ENCODE measurements around the gene OR52E8. TPM values are rescaled to one million over a fixed set of nuclear protein-coding genes. Genes with fewer than 3 reads are reported as not detected.

Gene OR52E8
- not detected for total RNA-seq
- polyA plus RNA-seq: not detected

GRCh38 chr11:5857590-5857989 is at the start of gene OR52E8:
Gene OR52E8, minus strand, starts transcription at chr11:5857690. Its CDS starts 0 bp downstream, at chr11:5857690.
- Histone ChIP-seq H3K9me3 (ENCODE audit: control insufficient read depth in 2 of 2, low read length in 2 of 2) (no peaks in the 10 kb centered on the region), H3K4me3 (ENCODE audit: low read depth, low read length) (no peak within 1 kb of the TSS), H3K27me3 (ENCODE audit: control insufficient read depth, insufficient read depth, low read length) (no peaks in the 10 kb centered on the region), H3K27ac (ENCODE audit: insufficient read depth, low read length, poor library complexity, severe bottlenecking) (no peak within 1 kb of the TSS), H3K36me3 (ENCODE audit: control insufficient read depth, insufficient read depth, low read length) (no peaks in the 10 kb centered on the region), H3K4me1 (ENCODE audit: control insufficient read depth, insufficient read depth, low read length, poor library complexity, severe bottlenecking) (no peaks in the 10 kb centered on the region)
- H3K4me3 Mint-ChIP-seq: no peak within 1 kb of the TSS
- no peak for ATAC-seq (ENCODE audit: low read depth in 2 of 2)
- H3K27me3 Mint-ChIP-seq: peaks cover 1% of the 10 kb centered on the region
- peak within 1 kb of the TSS in 1 of 3 donors; percentile 45 for H3K27ac Mint-ChIP-seq
- H3K4me1 Mint-ChIP-seq: no peaks in the 10 kb centered on the region
- H3K9me3 Mint-ChIP-seq: peaks cover 0 to 6% (median 1%) of the 10 kb centered on the region in 7 donors
- no peaks in the 10 kb centered on the region for H3K36me3 Mint-ChIP-seq
- DNase-seq: no peak

- Mint-ChIP-seq H3K4me3 (no peak overlapping the region), H3K27me3 (no peaks in the 10 kb centered on the region), H3K27ac (no peak overlapping the region), H3K36me3 (no peaks in the 10 kb centered on the region), H3K4me1 (no peaks in the 10 kb centered on the region), H3K9me3 (no peaks in the 10 kb centered on the region)
- Histone ChIP-seq H3K4me3 (ENCODE audit: low read depth, low read length) (no peak overlapping the region), H3K36me3 (ENCODE audit: control insufficient read depth, insufficient read depth, low read length) (no peaks in the 10 kb centered on the region), H3K27me3 (ENCODE audit: control insufficient read depth, insufficient read depth, low read length) (no peaks in the 10 kb centered on the region), H3K4me1 (ENCODE audit: control insufficient read depth, insufficient read depth, low read length, poor library complexity, severe bottlenecking) (no peaks in the 10 kb centered on the region), H3K27ac (ENCODE audit: insufficient read depth, low read length, poor library complexity, severe bottlenecking) (no peak overlapping the region), H3K9me3 (ENCODE audit: control insufficient read depth in 2 of 2, low read length in 2 of 2) (no peaks in the 10 kb centered on the region)
- DNase-seq: no peak
- no peak for ATAC-seq (ENCODE audit: low read depth in 2 of 2)
These were observed 42.0 kb upstream of the OR52E8 start for GRCh38 chr11:5899534-5899933.

GRCh38 chr11:5892908-5893307 is 35.4 kb upstream of the OR52E8 start, which contains the start of gene OR52E5:
Gene OR52E5, plus strand, starts transcription at chr11:5893208. Its CDS starts 7,569 bp downstream, at chr11:5900777.
- H3K4me3 ChIP-seq (ENCODE audit: low read depth, low read length): no peak within 1 kb of the TSS
- H3K27me3 Mint-ChIP-seq: peaks cover 6% of the 10 kb centered on the region
- no peaks in the 10 kb centered on the region for H3K36me3 Mint-ChIP-seq
- DNase-seq: no peak
- no peaks in the 10 kb centered on the region for H3K4me1 ChIP-seq (ENCODE audit: control insufficient read depth, insufficient read depth, low read length, poor library complexity, severe bottlenecking)
- H3K9me3 ChIP-seq (ENCODE audit: control insufficient read depth in 2 of 2, low read length in 2 of 2): no peaks in the 10 kb centered on the region
- ATAC-seq (ENCODE audit: low read depth in 2 of 2): no peak
- peaks cover 0 to 2% (median 0%) of the 10 kb centered on the region in 7 donors for H3K9me3 Mint-ChIP-seq
- H3K27ac Mint-ChIP-seq: peak within 1 kb of the TSS in 1 of 3 donors; percentile 5
- H3K4me1 Mint-ChIP-seq: no peaks in the 10 kb centered on the region
- no peaks in the 10 kb centered on the region for H3K27me3 ChIP-seq (ENCODE audit: control insufficient read depth, insufficient read depth, low read length)
- H3K36me3 ChIP-seq (ENCODE audit: control insufficient read depth, insufficient read depth, low read length): no peaks in the 10 kb centered on the region
- no peak within 1 kb of the TSS for H3K4me3 Mint-ChIP-seq
- H3K27ac ChIP-seq (ENCODE audit: insufficient read depth, low read length, poor library complexity, severe bottlenecking): no peak within 1 kb of the TSS

GRCh38 chr11:5891216-5891800 is 33.8 kb upstream of the OR52E8 start:
- Mint-ChIP-seq H3K4me3 (no peak overlapping the region), H3K27ac (no peak overlapping the region), H3K9me3 (peaks cover 0 to 2% (median 0%) of the 10 kb centered on the region in 7 donors), H3K36me3 (no peaks in the 10 kb centered on the region), H3K27me3 (peaks cover 6% of the 10 kb centered on the region), H3K4me1 (no peaks in the 10 kb centered on the region)
- DNase-seq (peak in 1 of 3 donors; percentile 23), ATAC-seq (ENCODE audit: low read depth in 2 of 2) (no peak)
- no peaks in the 10 kb centered on the region for H3K9me3 ChIP-seq (ENCODE audit: control insufficient read depth in 2 of 2, low read length in 2 of 2)
- H3K27ac ChIP-seq (ENCODE audit: insufficient read depth, low read length, poor library complexity, severe bottlenecking): no peak overlapping the region
- H3K4me1 ChIP-seq (ENCODE audit: control insufficient read depth, insufficient read depth, low read length, poor library complexity, severe bottlenecking): no peaks in the 10 kb centered on the region
- H3K4me3 ChIP-seq (ENCODE audit: low read depth, low read length): no peak overlapping the region
- H3K27me3 ChIP-seq (ENCODE audit: control insufficient read depth, insufficient read depth, low read length): no peaks in the 10 kb centered on the region
- no peaks in the 10 kb centered on the region for H3K36me3 ChIP-seq (ENCODE audit: control insufficient read depth, insufficient read depth, low read length)

GRCh38 chr11:5887661-5888060 is 30.2 kb upstream of the OR52E8 start:
- Histone ChIP-seq H3K4me3 (ENCODE audit: low read depth, low read length) (no peak overlapping the region), H3K36me3 (ENCODE audit: control insufficient read depth, insufficient read depth, low read length) (no peaks in the 10 kb centered on the region), H3K4me1 (ENCODE audit: control insufficient read depth, insufficient read depth, low read length, poor library complexity, severe bottlenecking) (no peaks in the 10 kb centered on the region), H3K27ac (ENCODE audit: insufficient read depth, low read length, poor library complexity, severe bottlenecking) (no peak overlapping the region), H3K9me3 (ENCODE audit: control insufficient read depth in 2 of 2, low read length in 2 of 2) (no peaks in the 10 kb centered on the region), H3K27me3 (ENCODE audit: control insufficient read depth, insufficient read depth, low read length) (no peaks in the 10 kb centered on the region)
- Mint-ChIP-seq H3K9me3 (peaks cover 0 to 2% (median 0%) of the 10 kb centered on the region in 7 donors), H3K4me3 (no peak overlapping the region), H3K4me1 (no peaks in the 10 kb centered on the region), H3K27ac (no peak overlapping the region), H3K27me3 (peaks cover 4% of the 10 kb centered on the region), H3K36me3 (no peaks in the 10 kb centered on the region)
- DNase-seq: no peak
- ATAC-seq (ENCODE audit: low read depth in 2 of 2): no peak

- no peak overlapping the region for H3K27ac ChIP-seq (ENCODE audit: insufficient read depth, low read length, poor library complexity, severe bottlenecking)
- H3K9me3 ChIP-seq (ENCODE audit: control insufficient read depth in 2 of 2, low read length in 2 of 2): no peaks in the 10 kb centered on the region
- H3K27me3 ChIP-seq (ENCODE audit: control insufficient read depth, insufficient read depth, low read length): no peaks in the 10 kb centered on the region
- no peaks in the 10 kb centered on the region for H3K36me3 ChIP-seq (ENCODE audit: control insufficient read depth, insufficient read depth, low read length)
- H3K4me3 Mint-ChIP-seq: no peak overlapping the region
- H3K4me1 ChIP-seq (ENCODE audit: control insufficient read depth, insufficient read depth, low read length, poor library complexity, severe bottlenecking): no peaks in the 10 kb centered on the region
- H3K9me3 Mint-ChIP-seq: peaks cover 0 to 2% (median 0%) of the 10 kb centered on the region in 7 donors
- no peak overlapping the region for H3K27ac Mint-ChIP-seq
- DNase-seq: no peak
- no peak for ATAC-seq (ENCODE audit: low read depth in 2 of 2)
- H3K27me3 Mint-ChIP-seq: peaks cover 4% of the 10 kb centered on the region
- no peaks in the 10 kb centered on the region for H3K36me3 Mint-ChIP-seq
- no peaks in the 10 kb centered on the region for H3K4me1 Mint-ChIP-seq
- no peak overlapping the region for H3K4me3 ChIP-seq (ENCODE audit: low read depth, low read length)
These were observed 29.7 kb upstream of the OR52E8 start for GRCh38 chr11:5887172-5887571.

- Histone ChIP-seq H3K27ac (ENCODE audit: insufficient read depth, low read length, poor library complexity, severe bottlenecking) (no peak overlapping the region), H3K4me1 (ENCODE audit: control insufficient read depth, insufficient read depth, low read length, poor library complexity, severe bottlenecking) (no peaks in the 10 kb centered on the region), H3K27me3 (ENCODE audit: control insufficient read depth, insufficient read depth, low read length) (no peaks in the 10 kb centered on the region), H3K4me3 (ENCODE audit: low read depth, low read length) (no peak overlapping the region), H3K36me3 (ENCODE audit: control insufficient read depth, insufficient read depth, low read length) (no peaks in the 10 kb centered on the region), H3K9me3 (ENCODE audit: control insufficient read depth in 2 of 2, low read length in 2 of 2) (no peaks in the 10 kb centered on the region)
- ATAC-seq (ENCODE audit: low read depth in 2 of 2) (no peak), DNase-seq (no peak)
- no peak overlapping the region for H3K4me3 Mint-ChIP-seq
- peaks cover 4% of the 10 kb centered on the region for H3K27me3 Mint-ChIP-seq
- H3K36me3 Mint-ChIP-seq: no peaks in the 10 kb centered on the region
- no peaks in the 10 kb centered on the region for H3K9me3 Mint-ChIP-seq
- no peaks in the 10 kb centered on the region for H3K4me1 Mint-ChIP-seq
- H3K27ac Mint-ChIP-seq: no peak overlapping the region
These were observed 24.3 kb upstream of the OR52E8 start for GRCh38 chr11:5881756-5882155.

- H3K36me3 Mint-ChIP-seq: no peaks in the 10 kb centered on the region
- H3K4me3 ChIP-seq (ENCODE audit: low read depth, low read length): no peak within 1 kb of the TSS
- H3K4me1 ChIP-seq (ENCODE audit: control insufficient read depth, insufficient read depth, low read length, poor library complexity, severe bottlenecking): no peaks in the 10 kb centered on the region
- no peak within 1 kb of the TSS for H3K27ac Mint-ChIP-seq
- no peaks in the 10 kb centered on the region for H3K36me3 ChIP-seq (ENCODE audit: control insufficient read depth, insufficient read depth, low read length)
- no peaks in the 10 kb centered on the region for H3K27me3 ChIP-seq (ENCODE audit: control insufficient read depth, insufficient read depth, low read length)
- H3K4me1 Mint-ChIP-seq: no peaks in the 10 kb centered on the region
- no peak for DNase-seq
- ATAC-seq (ENCODE audit: low read depth in 2 of 2): no peak
- no peaks in the 10 kb centered on the region for H3K27me3 Mint-ChIP-seq
- no peak within 1 kb of the TSS for H3K4me3 Mint-ChIP-seq
- no peaks in the 10 kb centered on the region for H3K9me3 Mint-ChIP-seq
- no peak within 1 kb of the TSS for H3K27ac ChIP-seq (ENCODE audit: insufficient read depth, low read length, poor library complexity, severe bottlenecking)
- H3K9me3 ChIP-seq (ENCODE audit: control insufficient read depth in 2 of 2, low read length in 2 of 2): no peaks in the 10 kb centered on the region
These were observed 22.8 kb upstream of the OR52E8 start, which contains the start of gene OR52E4 for GRCh38 chr11:5880329-5880728. Gene OR52E4, plus strand, starts transcription at chr11:5880629. Its CDS starts 3,664 bp downstream, at chr11:5884293.

Measured in CD4-positive, CD25-positive, alpha-beta regulatory T cell (primary cell).